Testis (tissue), 2 donors: ENCODE results near the gene TIAM1.

Experiments used
- CTCF ChIP-seq, 3 experiments: fragments of 450-650 bp in 2 of 3; fragments of 200-600 bp in 1 of 3; sonication (generic) in 1 of 3; IDR thresholded peaks; one replicate each; pipeline ENCODE4 v1.5.1; 2016 to 2019; ENCODE audit warnings: antibody characterized with exemption in 3 of 3, mild to moderate bottlenecking in 2 of 3, moderate library complexity in 1 of 3
- POLR2A ChIP-seq: fragments of 450-650 bp; IDR thresholded peaks from one replicate; pipeline ENCODE4 v1.6.1; 2017; ENCODE audit warnings: antibody characterized with exemption, mild to moderate bottlenecking, moderate library complexity

- TF ChIP-seq CTCF (IDR thresholded peaks at IDR 0.05) (no peak), POLR2A (no peak)
Measured at GRCh38 chr21:31204801-31205200, 139.3 kb downstream of the TIAM1 start.
